Femur (tissue), 1 donor: Measurements from ENCODE around the gene SIRT4.
A peak's percentile ranks its signal among the peaks of the same experiment; 100 is the strongest.
"Not testable (repeated sequence)": the region's sequence is repeated elsewhere in the genome, so short reads cannot be mapped to it uniquely, and the experiment has no call there.

ENCODE experiments used
- DNase-seq: peaks from one replicate; pipeline ENCODE4 v3.0.0-alpha.2; 2017

Gene SIRT4

GRCh38 chr12:120301962-120302815 is at the start of gene SIRT4:
SIRT4 (plus strand) TSS chr12:120302321; CDS start chr12:120303562, 1,241 bp downstream.
- DNase-seq, result peak; percentile 94

GRCh38 chr12:120253313-120253712 is 48.8 kb upstream of the SIRT4 start:
- DNase-seq, result not testable (repeated sequence)

- DNase-seq, result no peak
These were observed 47.3 kb upstream of the SIRT4 start for GRCh38 chr12:120254809-120255208.

- DNase-seq, result peak; percentile 78
These were observed 44.9 kb upstream of the SIRT4 start for GRCh38 chr12:120257041-120257821.

GRCh38 chr12:120258323-120258896 is 43.7 kb upstream of the SIRT4 start:
- no peak for DNase-seq

- DNase-seq, result no peak
These were observed 42.5 kb upstream of the SIRT4 start for GRCh38 chr12:120259418-120260202.

GRCh38 chr12:120260607-120261006 is 41.5 kb upstream of the SIRT4 start:
- no peak for DNase-seq

GRCh38 chr12:120261951-120262851 is 39.9 kb upstream of the SIRT4 start:
- no peak for DNase-seq

GRCh38 chr12:120262852-120263747 is 39.0 kb upstream of the SIRT4 start:
- DNase-seq, result peak; percentile 65

GRCh38 chr12:120263748-120264085 is 38.4 kb upstream of the SIRT4 start:
- no peak for DNase-seq

GRCh38 chr12:120264086-120264903 is 37.8 kb upstream of the SIRT4 start:
- no peak for DNase-seq

GRCh38 chr12:120264904-120265472 is 37.1 kb upstream of the SIRT4 start:
- peak; percentile 41 for DNase-seq

GRCh38 chr12:120265473-120266179 is 36.5 kb upstream of the SIRT4 start, which contains the start of gene PXN:
PXN (minus strand) TSS chr12:120265730; CDS start chr12:120265629, 101 bp downstream.
- peak; percentile 93 for DNase-seq

GRCh38 chr12:120266180-120266870 is 35.8 kb upstream of the SIRT4 start:
- no peak for DNase-seq

GRCh38 chr12:120267736-120268135 is 34.4 kb upstream of the SIRT4 start:
- no peak for DNase-seq

GRCh38 chr12:120276734-120277133 is 25.4 kb upstream of the SIRT4 start:
- no peak for DNase-seq

- DNase-seq, result no peak
These were observed 23.7 kb upstream of the SIRT4 start for GRCh38 chr12:120278137-120279069.
